Measurements from ENCODE around the gene DNER.
"Not testable (repeated sequence)": the region's sequence is repeated elsewhere in the genome, so short reads cannot be mapped to it uniquely, and the experiment has no call there.

DNER gene

GRCh38 chr2:229622495-229623355, 91.6 kb downstream of the DNER start:
- no peak overlapping the region for H3K4me3 ChIP-seq (ENCODE audit: low read depth, low read length)
- no peak for TF ChIP-seq CTCF (IDR thresholded peaks at IDR 0.05; ENCODE audit: low read depth, low read length)

- TF ChIP-seq CTCF (IDR thresholded peaks at IDR 0.05; ENCODE audit: low read depth, low read length), result no peak
- no peak overlapping the region for H3K4me3 ChIP-seq (ENCODE audit: low read depth, low read length)
Observed at GRCh38 chr2:229620759-229621158, 93.6 kb downstream of the DNER start.

GRCh38 chr2:229620289-229620688, 94.1 kb downstream of the DNER start:
- H3K4me3 ChIP-seq (ENCODE audit: low read depth, low read length), result no peak overlapping the region
- TF ChIP-seq CTCF (IDR thresholded peaks at IDR 0.05; ENCODE audit: low read depth, low read length), result no peak

GRCh38 chr2:229616433-229616832, 97.9 kb downstream of the DNER start:
- no peak overlapping the region for H3K4me3 ChIP-seq (ENCODE audit: low read depth, low read length)
- no peak for TF ChIP-seq CTCF (IDR thresholded peaks at IDR 0.05; ENCODE audit: low read depth, low read length)

- H3K4me3 ChIP-seq (ENCODE audit: low read depth, low read length), result not testable (repeated sequence)
Observed at GRCh38 chr2:229614021-229614420, 100.3 kb downstream of the DNER start.

- TF ChIP-seq CTCF (IDR thresholded peaks at IDR 0.05; ENCODE audit: low read depth, low read length), result no peak
- no peak overlapping the region for H3K4me3 ChIP-seq (ENCODE audit: low read depth, low read length)
Observed at GRCh38 chr2:229612384-229612971, 101.9 kb downstream of the DNER start.

- no peak for TF ChIP-seq CTCF (IDR thresholded peaks at IDR 0.05; ENCODE audit: low read depth, low read length)
- no peak overlapping the region for H3K4me3 ChIP-seq (ENCODE audit: low read depth, low read length)
Observed at GRCh38 chr2:229611360-229611759, 103.0 kb downstream of the DNER start.

All from WI38 (cell line).